ENCODE data around the gene NOL4L.

Gene NOL4L

GRCh38 chr20:32397567-32398084 lies 187.5 kb downstream of the NOL4L start:
- DNase-seq, result no peak

- no peak for DNase-seq
Measured at GRCh38 chr20:32396646-32397160, 188.4 kb downstream of the NOL4L start.

GRCh38 chr20:32395066-32395465 lies 190.1 kb downstream of the NOL4L start:
- no peak for DNase-seq

All from CD4-positive, alpha-beta T cell treated with Interleukin-4 for 1 hour (primary cell).